CD4-positive, alpha-beta T cell (primary cell): ENCODE results near the gene DNMT3A. TPM values are rescaled to one million over a fixed set of nuclear protein-coding genes. Genes with fewer than 3 reads are reported as not detected.

Source experiments
- ATAC-seq: fragments of 200-7000 bp; cut with Tn5 transposase; one replicate; pipeline ENCODE4 v1.10.0; 2022; ENCODE audit warnings: mild to moderate bottlenecking; ENCODE audit not compliant: poor library complexity
- CTCF ChIA-PET: fragments of 350-600 bp; sonication (Branson Sonifier 250); formaldehyde crosslinking; loops from one replicate; lab custom pipeline; 2021; ENCODE audit warnings: antibody characterized with exemption, inconsistent platforms; lab: Charles Lee
- POLR2A ChIA-PET: fragments of 350-600 bp; sonication (Branson Sonifier 250); formaldehyde crosslinking; loops from one replicate; lab custom pipeline; 2021; ENCODE audit warnings: antibody characterized with exemption, inconsistent platforms; lab: Charles Lee
- DNase-seq, 14 experiments: peaks; one replicate each; pipeline ENCODE4 v3.0.0-alpha.2; 2013 to 2020; ENCODE audit warnings: mixed read lengths in 2 of 14
- H3K27ac ChIP-seq, 2 donors: one replicate each; pipeline versions ENCODE4 v1.5.1 to v1.7.0; 2013; ENCODE audit warnings: low read length in 2 of 2, low read depth in 1 of 2, mild to moderate bottlenecking in 1 of 2
- H3K27me3 ChIP-seq, 2 experiments: 1 replicate in 1 of 2; 2 replicates in 1 of 2; pipeline versions ENCODE4 v1.6.1 to v1.7.0; 2013; ENCODE audit warnings: low read length in 2 of 2, control low read depth in 1 of 2, mild to moderate bottlenecking in 1 of 2, moderate library complexity in 1 of 2; ENCODE audit not compliant: insufficient read depth in 2 of 2, control insufficient read depth in 1 of 2
- H3K36me3 ChIP-seq: one replicate; pipeline ENCODE4 v1.6.1; 2013; ENCODE audit warnings: low read length, control low read depth; ENCODE audit not compliant: insufficient read depth
- H3K4me1 ChIP-seq: one replicate; pipeline ENCODE4 v1.6.1; 2013; ENCODE audit warnings: low read length, control low read depth; ENCODE audit not compliant: insufficient read depth
- H3K4me3 ChIP-seq: one replicate; pipeline ENCODE4 v1.5.1; 2013; ENCODE audit warnings: mild to moderate bottlenecking, low read length, moderate library complexity
- H3K9me3 ChIP-seq, 2 experiments: 1 replicate in 1 of 2; 2 replicates in 1 of 2; pipeline versions ENCODE4 v1.6.1 to v1.7.0; 2013; ENCODE audit warnings: low read length in 2 of 2, mild to moderate bottlenecking in 2 of 2, control low read depth in 1 of 2, moderate library complexity in 1 of 2; ENCODE audit not compliant: control insufficient read depth in 1 of 2, insufficient read depth in 1 of 2
- H3K27ac Mint-ChIP-seq: one replicate; pipeline ENCODE4 v1.8.0; 2020; ENCODE audit warnings: mixed read lengths
- H3K27me3 Mint-ChIP-seq: one replicate; pipeline ENCODE4 v1.8.0; 2021; ENCODE audit warnings: mixed read lengths
- H3K36me3 Mint-ChIP-seq: one replicate; pipeline ENCODE4 v1.8.0; 2021; ENCODE audit warnings: low read depth, mixed read lengths
- H3K4me1 Mint-ChIP-seq: one replicate; pipeline ENCODE4 v1.8.0; 2021; ENCODE audit warnings: low read depth, mixed read lengths
- H3K4me3 Mint-ChIP-seq: one replicate; pipeline ENCODE4 v1.8.0; 2020; ENCODE audit warnings: mild to moderate bottlenecking, mixed read lengths
- H3K9me3 Mint-ChIP-seq: one replicate; pipeline ENCODE4 v1.8.0; 2020; ENCODE audit warnings: mixed read lengths
- CTCF ChIP-seq: fragments of 200-600 bp; IDR thresholded peaks from one replicate; pipeline ENCODE4 v1.8.0; 2022; ENCODE audit warnings: antibody characterized with exemption, mild to moderate bottlenecking
- intact Hi-C, 2 experiments: fragments of 100-400 bp; cut with DNase I in 1 of 2; cut with micrococcal nuclease in 1 of 2; formaldehyde crosslinking; loops; one replicate each; pipeline versions ENCODE4 v1.15.1 to v1.9.0; 2023 to 2025; cut with DNase I, micrococcal nuclease
- polyA plus RNA-seq, 2 donors: library from polyadenylated mRNA; unstranded; fragments of 120-200 nt; gene quantifications; one replicate each; pipeline ENCODE4 v1.2.1, GENCODE V29; 2013
- total RNA-seq, 174 experiments: library from RNA in 2 of 174; stranded (reverse) in 2 of 174; gene quantifications; one replicate each; pipeline ENCODE4 v1.2.3 and lab custom pipeline; 2021 to 2026

The DNMT3A gene
- total RNA-seq (10 to 100 TPM; 57.1 to 62.1 TPM), total RNA-seq (lab: John Stamatoyannopoulos, UW) (33.1 to 191 (median 134) reads per million in 172 experiments)
- 32.9 TPM for polyA plus RNA-seq (2013, experiment 1 of 2)
- polyA plus RNA-seq (2013, experiment 2 of 2) = 44.4 TPM

GRCh38 chr2:25341753-25342371, at the start of gene DNMT3A:
TSS of gene DNMT3A (minus strand) at chr2:25341925. CDS start at chr2:25313984, 27,941 bp downstream.
- H3K36me3 Mint-ChIP-seq = no peaks in the 10 kb centered on the region
- peak within 1 kb of the TSS; percentile 34 for H3K4me3 ChIP-seq
- H3K27ac Mint-ChIP-seq = peak within 1 kb of the TSS; percentile 24
- H3K27ac ChIP-seq = no peak within 1 kb of the TSS
- no peaks in the 10 kb centered on the region for H3K27me3 ChIP-seq
- intact Hi-C loops = loop anchor here (5.0 kb wide), 1 partner anchor 35 kb away; no protein-coding TSS in a partner anchor
- no peaks in the 10 kb centered on the region for H3K9me3 Mint-ChIP-seq
- H3K9me3 ChIP-seq = no peaks in the 10 kb centered on the region
- DNase-seq (peak in 13 of 14 experiments; percentile 42 to 82 (median 64)), ATAC-seq (peak; percentile 40)
- no peaks in the 10 kb centered on the region for H3K36me3 ChIP-seq
- H3K4me3 Mint-ChIP-seq = peak within 1 kb of the TSS; percentile 91
- POLR2A ChIA-PET = interaction anchor here (1.0 to 1.9 kb wide), 5 partner anchors 20 to 68 kb away, joined by 4 to 13 read pairs (median 5); no protein-coding TSS in a partner anchor
- CTCF ChIA-PET = interaction anchor here (1.0 to 3.1 kb wide), 4 partner anchors 21 to 179 kb away, joined by 3 to 16 read pairs (median 5); no protein-coding TSS in a partner anchor
- peaks cover 29% of the 10 kb centered on the region for H3K4me1 Mint-ChIP-seq
- TF ChIP-seq CTCF = no peak
- H3K27me3 Mint-ChIP-seq = no peaks in the 10 kb centered on the region
- peaks cover 44% of the 10 kb centered on the region for H3K4me1 ChIP-seq

GRCh38 chr2:25389161-25389560, 47.4 kb upstream of the DNMT3A start:
- intact Hi-C loops = no loop called here
- no peaks in the 10 kb centered on the region for H3K9me3 ChIP-seq
- ChIA-PET CTCF (interaction anchor here (0.8 kb wide), 1 partner anchor 12 kb away, joined by 3 read pairs; no protein-coding TSS in a partner anchor), POLR2A (no interaction called here)
- Mint-ChIP-seq H3K27ac (no peak overlapping the region), H3K27me3 (no peaks in the 10 kb centered on the region), H3K4me3 (no peak overlapping the region), H3K36me3 (peaks cover 40% of the 10 kb centered on the region), H3K9me3 (no peaks in the 10 kb centered on the region), H3K4me1 (peaks cover 13% of the 10 kb centered on the region)
- DNase-seq = no peak
- TF ChIP-seq CTCF = no peak
- H3K4me3 ChIP-seq = no peak overlapping the region
- no peak for ATAC-seq
- H3K27me3 ChIP-seq = no peaks in the 10 kb centered on the region
- no peak overlapping the region for H3K27ac ChIP-seq
- H3K36me3 ChIP-seq = peaks cover 24% of the 10 kb centered on the region
- peaks cover 3% of the 10 kb centered on the region for H3K4me1 ChIP-seq

GRCh38 chr2:25388491-25388890, 46.8 kb upstream of the DNMT3A start:
- ChIA-PET POLR2A (interaction anchor here (0.9 kb wide), 1 partner anchor 115 kb away, joined by 4 read pairs; no protein-coding TSS in a partner anchor), CTCF (no interaction called here)
- TF ChIP-seq CTCF = no peak
- Mint-ChIP-seq H3K4me1 (peaks cover 13% of the 10 kb centered on the region), H3K4me3 (peak overlapping the region; percentile 7), H3K27ac (peak overlapping the region; percentile 69), H3K27me3 (no peaks in the 10 kb centered on the region), H3K36me3 (peaks cover 40% of the 10 kb centered on the region), H3K9me3 (no peaks in the 10 kb centered on the region)
- intact Hi-C loops = no loop called here
- Histone ChIP-seq H3K36me3 (peaks cover 24% of the 10 kb centered on the region), H3K27me3 (no peaks in the 10 kb centered on the region), H3K9me3 (no peaks in the 10 kb centered on the region), H3K27ac (no peak overlapping the region), H3K4me1 (peaks cover 3% of the 10 kb centered on the region), H3K4me3 (no peak overlapping the region)
- DNase-seq = no peak
- ATAC-seq = peak; percentile 68
